HepG2 (cell line): ENCODE measurements around the gene SPC24. TPM values are rescaled to one million over a fixed set of nuclear protein-coding genes. Genes with fewer than 3 reads are reported as not detected.

Experiments used
- BCL3 ChIP-seq: sonication (generic); formaldehyde crosslinking; IDR thresholded peaks from 2 replicates; pipeline ENCODE4 v1.5.1; 2020; ENCODE audit warnings: mild to moderate bottlenecking, missing genetic modification reagents, moderate library complexity
- DBP ChIP-seq: sonication (generic); formaldehyde crosslinking; IDR thresholded peaks from 2 replicates; pipeline ENCODE4 v1.4.0; 2020; ENCODE audit warnings: missing genetic modification reagents; ENCODE audit errors: not compliant biosample characterization
- GFI1 ChIP-seq: sonication (generic); formaldehyde crosslinking; IDR thresholded peaks from 2 replicates; pipeline ENCODE4 v1.5.0; 2020; ENCODE audit warnings: missing genetic modification reagents, mild to moderate bottlenecking, borderline replicate concordance
- HNRNPUL1 ChIP-seq: fragments of 200-400 bp; formaldehyde crosslinking; IDR thresholded peaks from 2 replicates; pipeline ENCODE4 v1.6.1; 2017; ENCODE audit warnings: low read depth, mild to moderate bottlenecking, low read length, moderate library complexity
- KLF6 ChIP-seq: IDR thresholded peaks from 2 replicates; pipeline ENCODE4 v1.8.0; 2016; ENCODE audit warnings: missing biosample characterization, missing genetic modification reagents
- LCORL ChIP-seq, 2 experiments: fragments of 450-650 bp in 1 of 2; sonication (generic) in 1 of 2; formaldehyde crosslinking in 1 of 2; IDR thresholded peaks; 2 replicates each; pipeline versions ENCODE4 v1.5.0 to v1.6.1; 2017 to 2020; ENCODE audit warnings: antibody characterized with exemption in 1 of 2, missing genetic modification reagents in 1 of 2
- NONO ChIP-seq, 2 experiments: fragments of 450-650 bp in 1 of 2; sonication (generic) in 1 of 2; formaldehyde crosslinking in 1 of 2; IDR thresholded peaks in 1 of 2; conservative IDR thresholded peaks in 1 of 2; 2 replicates each; pipeline versions ENCODE4 v1.6.1 to v1.8.0; 2017 to 2022; ENCODE audit warnings: mild to moderate bottlenecking in 1 of 2, missing genetic modification reagents in 1 of 2, moderate library complexity in 1 of 2
- NPAS2 ChIP-seq: sonication (generic); formaldehyde crosslinking; IDR thresholded peaks from 2 replicates; pipeline ENCODE4 v1.8.0; 2022; ENCODE audit warnings: mild to moderate bottlenecking, missing genetic modification reagents, borderline replicate concordance
- NR2F1 ChIP-seq, 2 experiments: fragments of 450-650 bp in 1 of 2; formaldehyde crosslinking in 1 of 2; IDR thresholded peaks; 2 replicates each; pipeline versions ENCODE4 v1.5.0 to v1.6.1; 2016 to 2020; ENCODE audit warnings: mild to moderate bottlenecking in 1 of 2, missing compliant biosample characterization in 1 of 2, missing genetic modification reagents in 1 of 2, moderate library complexity in 1 of 2
- PRMT3 ChIP-seq: sonication (generic); formaldehyde crosslinking; IDR thresholded peaks from 2 replicates; pipeline ENCODE4 v1.8.1; 2022; ENCODE audit warnings: low read depth, mild to moderate bottlenecking, moderate library complexity, missing genetic modification reagents, borderline replicate concordance
- REL ChIP-seq: sonication (generic); formaldehyde crosslinking; conservative IDR thresholded peaks from 2 replicates; pipeline ENCODE4 v1.8.0; 2022; ENCODE audit warnings: mild to moderate bottlenecking, missing genetic modification reagents, moderate library complexity
- RXRA ChIP-seq: sonication (generic); formaldehyde crosslinking; IDR thresholded peaks from 2 replicates; pipeline ENCODE4 v1.5.1; 2020; ENCODE audit warnings: missing genetic modification reagents
- SKI ChIP-seq: fragments of 450-650 bp; IDR thresholded peaks from one replicate; pipeline ENCODE4 v1.6.1; 2018; ENCODE audit warnings: mild to moderate bottlenecking; ENCODE audit not compliant: partially characterized antibody
- TOPORS ChIP-seq: sonication (generic); formaldehyde crosslinking; IDR thresholded peaks from 2 replicates; pipeline ENCODE4 v1.8.0; 2023; ENCODE audit warnings: mild to moderate bottlenecking, missing genetic modification reagents
- ZBTB25 ChIP-seq: IDR thresholded peaks from 2 replicates; pipeline ENCODE4 v1.6.1; 2018; ENCODE audit warnings: missing genetic modification reagents
- ZKSCAN8 ChIP-seq: IDR thresholded peaks from 2 replicates; pipeline ENCODE4 v1.6.1; 2016; ENCODE audit warnings: borderline replicate concordance, missing genetic modification reagents, missing compliant biosample characterization
- ZNF234 ChIP-seq: sonication (generic); formaldehyde crosslinking; conservative IDR thresholded peaks from 2 replicates; pipeline ENCODE4 v1.5.1; 2020; ENCODE audit warnings: mild to moderate bottlenecking, missing genetic modification reagents
- ZNF451 ChIP-seq: sonication (generic); formaldehyde crosslinking; IDR thresholded peaks from 2 replicates; pipeline ENCODE4 v1.5.0; 2020; ENCODE audit warnings: mild to moderate bottlenecking, missing genetic modification reagents
- ZNF510 ChIP-seq: sonication (generic); formaldehyde crosslinking; IDR thresholded peaks from 2 replicates; pipeline ENCODE4 v1.4.0; 2020; ENCODE audit warnings: low read depth, mild to moderate bottlenecking, missing genetic modification reagents
- ZNF710 ChIP-seq: sonication (generic); formaldehyde crosslinking; IDR thresholded peaks from 2 replicates; pipeline ENCODE4 v1.5.0; 2020; ENCODE audit warnings: mild to moderate bottlenecking, missing genetic modification reagents, borderline replicate concordance
- ZNF761 ChIP-seq: sonication (generic); formaldehyde crosslinking; conservative IDR thresholded peaks from 2 replicates; pipeline ENCODE4 v1.4.0; 2020; ENCODE audit warnings: mild to moderate bottlenecking, missing genetic modification reagents
- ZNF883 ChIP-seq: sonication (generic); formaldehyde crosslinking; IDR thresholded peaks from 2 replicates; pipeline ENCODE4 v1.5.1; 2020; ENCODE audit warnings: mild to moderate bottlenecking, missing genetic modification reagents; ENCODE audit errors: not compliant biosample characterization
- ZSCAN9 ChIP-seq: IDR thresholded peaks from 2 replicates; pipeline ENCODE4 v1.6.1; 2016; ENCODE audit warnings: borderline replicate concordance
- polyA plus RNA-seq, 8 experiments: library from polyadenylated mRNA; depleted of rRNA in 3 of 8; stranded (reverse) in 7 of 8; unstranded in 1 of 8; fragments of >200 nt; fragmentation: Illumina TruSeq in 4 of 8; extraction: Trizol in 4 of 8; gene quantifications; 2 replicates each; pipeline versions ENCODE4 v1.2.1 to v1.2.3, GENCODE V29; 2011 to 2016; ENCODE audit warnings: low read depth in 4 of 8, missing spikeins in 1 of 8, mixed read lengths in 1 of 8; ENCODE audit not compliant: insufficient read depth in 1 of 8
- total RNA-seq, 5 experiments: library from RNA; depleted of rRNA; stranded (reverse); fragments of >200 nt; fragmentation: Illumina TruSeq; extraction: Trizol; gene quantifications; 2 replicates each; pipeline ENCODE4 v1.2.3, GENCODE V29; 2016; ENCODE audit warnings: low read depth in 1 of 5

The SPC24 gene
- total and polyA plus RNA-seq, 2 of the 13 experiments (the other 11 are each of a cell fraction or from before 2014, with no cell fraction given): 10.0 to 46.2 TPM

GRCh38 chr19:11197291-11198174 is 42.0 kb upstream of the SPC24 start, which contains the start of gene KANK2 (continued):
- TF ChIP-seq LCORL (IDR thresholded peaks at IDR 0.05) (no peak), LCORL (CRISPR knock-in tag; IDR thresholded peaks at IDR 0.05) (0 out of 2 replicates have a peak, but pooled peaks have one; percentile 23), ZNF510 (CRISPR knock-in tag) (no peak), NONO (IDR thresholded peaks at IDR 0.05) (no peak), NONO (CRISPR knock-in tag; conservative IDR thresholded peaks at IDR 0.05) (peak; percentile 56), ZNF710 (CRISPR knock-in tag) (no peak), SKI (no peak), RXRA (CRISPR knock-in tag) (no peak), ZNF234 (CRISPR knock-in tag) (0 out of 2 replicates have a peak, but pooled peaks have one; percentile 65), TOPORS (CRISPR knock-in tag) (no peak), NR2F1 (CRISPR knock-in tag; IDR thresholded peaks at IDR 0.05) (no peak), DBP (CRISPR knock-in tag) (no peak), ZKSCAN8 (CRISPR knock-in tag) (peak; percentile 24; the same call in 1 of the 2 replicates), NPAS2 (CRISPR knock-in tag) (no peak), ZBTB25 (no peak), KLF6 (CRISPR knock-in tag) (no peak), ZNF451 (CRISPR knock-in tag) (no peak), ZNF883 (no peak), HNRNPUL1 (no peak), ZNF761 (CRISPR knock-in tag) (no peak), PRMT3 (0 out of 2 replicates have a peak, but pooled peaks have one; percentile 32), BCL3 (no peak), REL (no peak), GFI1 (CRISPR knock-in tag) (no peak), ZSCAN9 (CRISPR knock-in tag) (no peak)
